ENCODE measurements around the gene PLSCR2.

GRCh38 chr3:146464005-146464595, 5.3 kb downstream of the PLSCR2 start:
- TF ChIP-seq POLR2A (IDR thresholded peaks at IDR 0.05; ENCODE audit: extremely low read depth, insufficient read length) (no peak), CTCF (IDR thresholded peaks at IDR 0.05; ENCODE audit: low read depth, low read length) (no peak)

All from NB4 (cell line).